Stimulated activated CD4-positive, alpha-beta T cell treated with anti-CD3 and anti-CD28 coated beads, TNF-alpha, amount 100 ng/mL, for 4 hours (primary cell): Measurements from ENCODE around the gene BAIAP2L1.

Experiments used
- DNase-seq, 3 experiments: peaks; one replicate each; pipeline ENCODE4 v3.0.0-alpha.2; 2020; ENCODE audit warnings: low read depth in 3 of 3

The BAIAP2L1 gene

GRCh38 chr7:98276241-98276761, 124.6 kb downstream of the BAIAP2L1 start:
- DNase-seq: no peak

DNA sequence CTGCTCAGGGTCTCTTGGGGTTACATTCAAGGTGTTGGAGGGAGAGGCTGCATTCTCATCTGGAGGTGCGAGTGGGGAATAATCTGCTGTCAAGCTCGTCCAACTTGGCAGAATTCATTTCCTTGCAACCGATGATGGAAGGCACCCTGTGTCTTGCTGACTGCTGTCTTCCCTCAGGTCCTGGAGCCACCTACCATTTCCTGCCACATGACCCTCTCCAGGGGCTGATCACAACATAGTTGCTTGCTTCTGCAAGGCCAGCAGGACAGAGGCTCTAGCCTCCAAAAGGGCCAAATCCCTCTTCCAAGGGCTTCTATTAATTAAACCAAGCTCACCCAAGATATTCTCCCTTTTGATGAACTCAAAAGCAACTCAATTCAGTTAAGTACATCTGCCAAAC, 133.6 kb downstream of the BAIAP2L1 start:
- DNase-seq: no peak

DNA sequence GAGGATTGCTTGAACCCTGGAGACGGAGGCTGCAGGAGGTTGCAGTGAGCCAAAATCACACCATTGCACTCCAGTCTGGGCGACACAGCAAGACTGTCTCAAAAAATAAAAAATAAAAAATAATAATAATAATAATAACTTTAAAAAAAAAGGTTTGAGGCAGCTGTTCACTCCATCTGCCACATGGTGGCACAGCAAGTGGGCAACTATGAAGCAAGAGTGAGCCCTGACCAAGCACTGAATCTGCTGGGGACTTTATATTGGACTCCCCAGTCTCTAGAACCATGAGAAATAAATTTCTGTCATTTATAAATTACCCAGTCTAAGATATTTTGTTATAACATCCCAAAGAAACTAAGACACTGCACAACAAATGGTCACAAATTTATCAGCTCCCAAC, 134.1 kb downstream of the BAIAP2L1 start:
- no peak for DNase-seq

GRCh38 chr7:98265841-98266271, 135.0 kb downstream of the BAIAP2L1 start:
- no peak for DNase-seq

GRCh38 chr7:98257701-98258100, 143.2 kb downstream of the BAIAP2L1 start:
- DNase-seq: no peak

- no peak for DNase-seq
Observed at GRCh38 chr7:98256431-98256830, 144.5 kb downstream of the BAIAP2L1 start.

DNA sequence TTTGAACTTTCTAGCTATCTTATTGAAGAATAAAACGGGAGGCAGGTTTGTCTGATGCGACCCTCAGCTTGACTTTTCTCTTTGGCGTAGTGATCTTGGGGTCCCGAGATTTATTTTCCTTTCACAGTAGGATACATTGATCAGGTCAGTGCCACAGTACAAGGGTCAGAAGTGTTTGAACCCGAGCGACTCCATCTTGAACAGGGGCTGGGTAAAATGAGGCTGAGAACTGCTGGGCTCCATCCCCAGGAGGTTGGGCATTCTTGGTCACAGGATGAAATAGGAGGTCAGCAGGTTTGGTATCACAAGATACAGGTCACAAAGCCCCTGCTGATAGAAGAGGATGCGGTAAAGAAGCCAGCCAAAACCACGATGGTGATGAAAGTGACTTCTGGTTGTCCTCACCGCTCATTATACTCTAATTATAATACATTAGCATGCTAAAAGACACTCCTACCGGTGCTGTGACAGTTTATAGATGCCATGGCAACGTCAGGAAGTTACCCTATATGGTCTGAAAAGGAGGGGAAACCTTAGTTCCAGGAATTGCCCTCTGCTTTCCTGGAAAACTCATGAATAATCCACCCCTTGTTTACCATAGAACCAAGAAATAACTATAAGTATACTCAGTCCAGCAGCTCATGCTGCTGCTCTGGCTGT, 145.8 kb downstream of the BAIAP2L1 start:
- DNase-seq: no peak

GRCh38 chr7:98254516-98254915, 146.4 kb downstream of the BAIAP2L1 start:
- DNase-seq: no peak

- no peak for DNase-seq
Observed at GRCh38 chr7:98252425-98253054, 148.3 kb downstream of the BAIAP2L1 start.

DNA sequence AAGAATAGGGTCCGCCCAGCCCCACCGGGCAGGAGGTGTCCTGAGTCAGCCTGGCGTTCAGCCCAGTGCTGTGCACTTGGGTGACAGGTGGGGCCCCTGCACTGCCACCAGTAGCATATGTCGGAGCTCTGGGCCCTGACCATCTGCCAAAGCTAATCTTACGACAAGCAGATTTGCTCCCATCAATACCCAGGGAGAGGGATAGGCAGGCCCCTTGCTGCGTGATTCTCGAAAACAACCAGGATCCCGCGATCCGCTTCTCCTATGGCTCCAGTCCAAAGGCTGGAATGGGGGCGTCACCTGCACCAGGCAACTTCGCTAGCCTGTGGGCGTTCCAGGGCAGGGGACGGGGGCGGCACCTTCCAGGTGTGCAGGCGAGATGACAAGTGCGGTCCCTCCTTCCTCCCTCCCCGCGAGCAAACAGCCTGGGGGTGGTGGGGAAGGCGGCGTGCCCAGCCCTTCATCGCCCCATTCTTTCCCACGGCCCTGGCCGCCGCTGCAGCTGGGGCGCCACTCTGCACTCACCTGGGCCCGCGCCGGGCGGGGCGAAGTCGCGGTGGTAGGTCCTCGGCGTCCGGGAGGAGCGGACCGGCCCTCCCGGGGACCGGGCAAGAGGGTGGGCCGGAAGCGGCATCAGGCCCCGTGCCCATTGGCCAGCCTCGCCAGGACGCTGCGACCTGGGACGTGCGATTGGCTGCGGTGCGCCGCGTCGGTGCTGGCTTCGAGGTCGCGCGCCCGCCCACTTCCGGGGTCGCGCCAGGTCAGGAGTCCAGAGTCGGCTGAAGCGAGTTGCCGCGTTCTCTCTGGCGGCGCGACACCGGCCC, 149.1 kb downstream of the BAIAP2L1 start, which contains the start of gene TECPR1:
Gene TECPR1, minus strand, starts transcription at position 632 of the 824 bp plus-strand sequence. CDS start 6,086 bp downstream, outside the sequence.
- peak; percentile 65 to 72 (median 67) for DNase-seq

DNA sequence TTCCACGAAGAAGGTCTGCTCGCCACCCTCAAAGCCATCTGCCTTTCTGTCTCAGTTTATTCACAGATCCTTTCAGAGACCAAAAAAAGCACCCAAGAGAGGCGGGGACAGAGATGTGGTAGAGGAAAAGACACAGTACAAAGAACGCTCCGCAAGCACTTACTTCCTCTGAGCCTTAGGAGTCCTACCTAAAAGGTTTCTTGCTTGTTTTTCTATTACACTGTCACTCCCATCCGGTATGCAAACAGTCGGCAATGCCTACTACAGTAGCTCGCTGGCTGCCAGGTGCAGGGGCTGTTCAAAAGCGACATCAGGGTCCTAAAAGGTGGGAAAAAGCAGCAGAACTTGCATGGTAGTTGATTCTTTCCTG, 149.7 kb downstream of the BAIAP2L1 start:
- DNase-seq: peak in 1 of 3 experiments; percentile 6

DNA sequence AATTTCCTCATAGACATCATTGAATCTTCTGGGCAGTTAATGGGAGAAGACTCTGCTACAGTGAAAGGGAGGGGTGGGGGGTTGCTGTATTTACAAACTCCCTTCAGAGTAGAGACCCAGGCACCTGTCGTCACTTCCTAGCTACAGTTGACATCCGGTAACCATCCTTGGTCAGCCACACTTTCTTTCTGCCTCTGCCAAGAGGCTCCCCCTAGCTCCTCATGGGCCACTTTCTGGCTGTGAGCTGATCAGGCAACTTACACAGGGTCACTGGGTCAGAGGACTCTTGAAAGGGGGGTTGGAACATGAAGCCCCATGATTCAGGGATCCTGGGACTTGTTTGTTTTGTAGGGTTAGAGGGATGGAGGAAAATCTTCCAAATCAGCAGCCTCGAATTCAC, 150.1 kb downstream of the BAIAP2L1 start:
- DNase-seq: peak in 1 of 3 experiments; percentile 9

DNA sequence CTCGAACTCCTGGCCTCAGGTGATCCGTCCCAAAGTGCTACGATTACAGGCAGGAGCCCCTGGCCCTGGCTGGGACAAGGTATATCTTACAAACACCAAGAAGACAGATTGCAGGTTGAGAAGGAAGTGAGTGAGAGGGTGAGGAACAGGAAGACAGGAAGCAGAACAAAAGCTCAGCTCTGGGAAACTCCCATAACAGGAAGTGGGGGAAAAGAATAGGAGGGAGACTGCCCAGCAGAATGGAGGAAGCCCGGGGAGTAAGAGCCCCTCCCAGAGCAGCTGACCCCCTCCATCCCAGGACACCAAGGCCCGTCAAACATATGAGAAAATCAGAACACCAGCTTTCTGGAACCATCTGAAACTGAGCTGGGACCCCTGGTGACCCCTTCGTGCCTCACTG, 151.8 kb downstream of the BAIAP2L1 start:
- DNase-seq: no peak

GRCh38 chr7:98248156-98248555, 152.7 kb downstream of the BAIAP2L1 start:
- DNase-seq: no peak

DNA sequence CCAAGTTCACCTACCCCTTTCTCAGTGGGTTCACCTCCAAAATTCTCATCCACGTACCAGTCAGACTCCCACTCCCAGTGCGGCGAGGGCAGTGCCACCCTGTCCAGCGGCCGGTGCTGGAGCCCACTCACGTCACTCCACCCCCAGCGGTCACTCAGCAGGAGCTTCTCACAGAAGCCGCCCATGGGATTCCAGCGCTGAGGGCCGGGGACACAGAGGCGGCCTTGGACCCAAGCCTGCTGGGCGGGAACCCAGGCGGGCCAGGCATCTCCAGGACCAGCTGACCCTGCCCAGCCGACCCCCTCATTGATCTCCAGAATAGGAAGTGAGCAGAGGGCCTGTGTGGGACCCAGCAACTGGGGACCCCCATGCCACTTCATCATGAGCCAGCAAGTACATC, 156.0 kb downstream of the BAIAP2L1 start:
- no peak for DNase-seq

DNA sequence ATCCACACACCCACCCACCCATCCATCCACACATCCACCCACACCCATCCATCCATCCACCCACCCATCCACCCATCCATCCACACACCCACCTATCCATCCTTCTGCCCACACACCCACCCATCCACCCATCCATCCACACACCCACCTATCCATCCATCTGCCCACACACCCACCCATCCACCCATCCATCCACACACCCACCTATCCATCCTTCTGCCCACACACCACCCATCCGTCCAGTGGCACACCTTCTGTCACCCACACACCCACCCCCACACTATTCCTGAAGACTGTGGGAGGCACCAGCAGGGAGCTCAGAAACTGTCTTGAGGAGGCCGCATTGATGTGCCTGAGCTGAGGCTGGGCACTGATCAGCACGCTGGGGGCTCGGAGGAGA, 158.0 kb downstream of the BAIAP2L1 start:
- DNase-seq: no peak

- DNase-seq: no peak
Observed at GRCh38 chr7:98242342-98242741, 158.5 kb downstream of the BAIAP2L1 start.

DNA sequence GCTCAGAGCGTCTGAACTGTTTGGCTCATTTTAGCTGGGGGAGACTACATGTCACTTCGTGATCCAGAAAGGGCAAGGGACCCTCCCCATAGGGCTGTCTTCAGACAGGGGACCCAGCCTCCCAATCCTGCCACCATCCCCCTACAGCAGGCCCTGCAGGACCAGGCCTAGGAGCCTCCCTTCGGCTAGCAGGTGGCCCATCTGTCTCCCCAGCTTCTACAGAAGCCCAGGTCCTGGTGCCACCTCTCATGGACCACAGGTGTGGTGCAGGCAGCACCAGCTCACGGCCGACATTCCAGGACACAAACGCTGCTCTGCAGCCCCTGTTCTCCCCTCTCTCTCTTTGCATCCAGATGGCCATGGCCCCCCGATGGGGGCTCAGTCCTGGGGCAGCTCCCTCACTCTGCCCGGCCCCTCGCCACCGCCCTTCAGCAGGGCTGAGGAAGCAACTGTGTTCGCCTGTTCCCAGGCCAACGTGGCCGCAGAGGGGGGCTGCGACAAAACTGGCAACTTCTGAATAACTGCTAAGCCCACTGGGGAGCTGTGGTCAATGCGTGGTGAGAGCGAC, 159.1 kb downstream of the BAIAP2L1 start:
- DNase-seq: no peak
